HepG2 (cell line): ENCODE data around the gene CREG2. TPM values are rescaled to one million over a fixed set of nuclear protein-coding genes. Genes with fewer than 3 reads are reported as not detected.

Experiments used
- ATF7-NPFF ChIP-seq: sonication (generic); formaldehyde crosslinking; IDR thresholded peaks from 2 replicates; pipeline ENCODE4 v1.8.1; 2023; ENCODE audit warnings: mild to moderate bottlenecking, low read depth, missing genetic modification reagents, moderate library complexity
- EED ChIP-seq: sonication (generic); formaldehyde crosslinking; IDR thresholded peaks from 2 replicates; pipeline ENCODE4 v1.5.0; 2020; ENCODE audit warnings: mild to moderate bottlenecking, missing genetic modification reagents
- FOXJ3 ChIP-seq: sonication (generic); formaldehyde crosslinking; IDR thresholded peaks from 2 replicates; pipeline ENCODE4 v1.4.0; 2020; ENCODE audit warnings: missing genetic modification reagents, mild to moderate bottlenecking, borderline replicate concordance
- FOXP1 ChIP-seq, 2 experiments: fragments of 450-650 bp in 1 of 2; IDR thresholded peaks; 2 replicates each; pipeline ENCODE4 v1.6.1; 2017 to 2018; ENCODE audit warnings: antibody characterized with exemption in 1 of 2
- GATA4 ChIP-seq: sonication (generic); IDR thresholded peaks from 2 replicates; pipeline ENCODE4 v1.6.1; 2016; ENCODE audit warnings: antibody characterized with exemption, low read depth, borderline replicate concordance
- HDAC1 ChIP-seq: sonication (generic); formaldehyde crosslinking; IDR thresholded peaks from 2 replicates; pipeline ENCODE4 v1.5.1; 2020; ENCODE audit warnings: mild to moderate bottlenecking, missing genetic modification reagents
- HHEX ChIP-seq: IDR thresholded peaks from 2 replicates; pipeline ENCODE4 v1.6.1; 2016; ENCODE audit warnings: control low read depth
- HOXA9 ChIP-seq: sonication (generic); formaldehyde crosslinking; IDR thresholded peaks from 2 replicates; pipeline ENCODE4 v1.8.1; 2022; ENCODE audit warnings: missing genetic modification reagents, mild to moderate bottlenecking, moderate library complexity, borderline replicate concordance
- KAT8 ChIP-seq: IDR thresholded peaks from 2 replicates; pipeline ENCODE4 v1.6.1; 2016; ENCODE audit warnings: missing genetic modification reagents, missing compliant biosample characterization
- KLF9 ChIP-seq: IDR thresholded peaks from 2 replicates; pipeline ENCODE4 v1.6.1; 2016; ENCODE audit warnings: low read depth
- MTERF4 ChIP-seq: sonication (generic); formaldehyde crosslinking; IDR thresholded peaks from 2 replicates; pipeline ENCODE4 v1.8.0; 2023; ENCODE audit warnings: mild to moderate bottlenecking, missing genetic modification reagents
- REPIN1 ChIP-seq: sonication (generic); formaldehyde crosslinking; IDR thresholded peaks from 2 replicates; pipeline ENCODE4 v1.8.0; 2022; ENCODE audit warnings: missing genetic modification reagents, low read depth, mild to moderate bottlenecking, borderline replicate concordance
- SRY ChIP-seq: sonication (generic); formaldehyde crosslinking; IDR thresholded peaks from 2 replicates; pipeline ENCODE4 v1.8.0; 2022; ENCODE audit warnings: mild to moderate bottlenecking, missing genetic modification reagents
- ZBTB14 ChIP-seq: sonication (generic); formaldehyde crosslinking; IDR thresholded peaks from 2 replicates; pipeline ENCODE4 v1.4.0; 2020; ENCODE audit warnings: missing genetic modification reagents
- ZFP1 ChIP-seq: IDR thresholded peaks from 2 replicates; pipeline ENCODE4 v1.6.1; 2016
- ZFP36 ChIP-seq: fragments of 150-350 bp; IDR thresholded peaks from 2 replicates; pipeline ENCODE4 v1.6.1; 2018; ENCODE audit warnings: borderline replicate concordance, low read length, low read depth; ENCODE audit not compliant: partially characterized antibody
- ZFP37 ChIP-seq: sonication (generic); formaldehyde crosslinking; IDR thresholded peaks from 2 replicates; pipeline ENCODE4 v1.4.0; 2020; ENCODE audit warnings: missing genetic modification reagents, borderline replicate concordance
- ZFP90 ChIP-seq: sonication (generic); formaldehyde crosslinking; IDR thresholded peaks from 2 replicates; pipeline ENCODE4 v1.8.0; 2022; ENCODE audit warnings: missing genetic modification reagents, mild to moderate bottlenecking, inconsistent platforms, borderline replicate concordance
- ZKSCAN1 ChIP-seq: fragments of 150-350 bp; IDR thresholded peaks from 2 replicates; pipeline ENCODE4 v1.6.1; 2014; ENCODE audit warnings: low read length
- ZNF20 ChIP-seq: sonication (generic); formaldehyde crosslinking; IDR thresholded peaks from 2 replicates; pipeline ENCODE4 v1.4.0; 2020; ENCODE audit warnings: mild to moderate bottlenecking, moderate library complexity, missing genetic modification reagents
- ZNF234 ChIP-seq: sonication (generic); formaldehyde crosslinking; conservative IDR thresholded peaks from 2 replicates; pipeline ENCODE4 v1.5.1; 2020; ENCODE audit warnings: mild to moderate bottlenecking, missing genetic modification reagents
- ZNF251 ChIP-seq: sonication (generic); formaldehyde crosslinking; IDR thresholded peaks from 2 replicates; pipeline ENCODE4 v1.9.0; 2021; ENCODE audit warnings: mild to moderate bottlenecking, missing genetic modification reagents
- ZNF253 ChIP-seq: sonication (generic); formaldehyde crosslinking; IDR thresholded peaks from 2 replicates; pipeline ENCODE4 v1.8.0; 2022; ENCODE audit warnings: mild to moderate bottlenecking, missing genetic modification reagents, borderline replicate concordance
- ZNF280B ChIP-seq: sonication (generic); formaldehyde crosslinking; IDR thresholded peaks from 2 replicates; pipeline ENCODE4 v1.5.0; 2020; ENCODE audit warnings: missing genetic modification reagents, mild to moderate bottlenecking, borderline replicate concordance
- ZNF282 ChIP-seq: fragments of 450-650 bp; IDR thresholded peaks from 2 replicates; pipeline ENCODE4 v1.6.1; 2018; ENCODE audit not compliant: partially characterized antibody
- ZNF496 ChIP-seq: sonication (generic); formaldehyde crosslinking; IDR thresholded peaks from 2 replicates; pipeline ENCODE4 v1.8.1; 2023; ENCODE audit warnings: mild to moderate bottlenecking, moderate library complexity, missing genetic modification reagents; ENCODE audit not compliant: insufficient replicate concordance
- ZNF564 ChIP-seq: sonication (generic); formaldehyde crosslinking; IDR thresholded peaks from 2 replicates; pipeline ENCODE4 v1.8.1; 2023; ENCODE audit warnings: mild to moderate bottlenecking, missing genetic modification reagents
- ZNF607 ChIP-seq: sonication (generic); formaldehyde crosslinking; IDR thresholded peaks from 2 replicates; pipeline ENCODE4 v1.5.1; 2020; ENCODE audit warnings: missing genetic modification reagents, mild to moderate bottlenecking, borderline replicate concordance
- ZSCAN29 ChIP-seq: sonication (generic); formaldehyde crosslinking; conservative IDR thresholded peaks from 2 replicates; pipeline ENCODE4 v1.4.0; 2020; ENCODE audit warnings: mild to moderate bottlenecking, missing genetic modification reagents
- polyA plus RNA-seq, 8 experiments: library from polyadenylated mRNA; depleted of rRNA in 3 of 8; stranded (reverse) in 7 of 8; unstranded in 1 of 8; fragments of >200 nt; fragmentation: Illumina TruSeq in 4 of 8; extraction: Trizol in 4 of 8; gene quantifications; 2 replicates each; pipeline versions ENCODE4 v1.2.1 to v1.2.3, GENCODE V29; 2011 to 2016; ENCODE audit warnings: low read depth in 4 of 8, missing spikeins in 1 of 8, mixed read lengths in 1 of 8; ENCODE audit not compliant: insufficient read depth in 1 of 8
- total RNA-seq, 5 experiments: library from RNA; depleted of rRNA; stranded (reverse); fragments of >200 nt; fragmentation: Illumina TruSeq; extraction: Trizol; gene quantifications; 2 replicates each; pipeline ENCODE4 v1.2.3, GENCODE V29; 2016; ENCODE audit warnings: low read depth in 1 of 5

The CREG2 gene
- total and polyA plus RNA-seq, 2 of the 13 experiments (the other 11 are each of a cell fraction or from before 2014, with no cell fraction given), result 0.18 to 0.26 TPM

GRCh38 chr2:101310834-101311695 is 76.2 kb downstream of the CREG2 start (continued):
- TF ChIP-seq ZBTB14 (CRISPR knock-in tag) (no peak), SRY (CRISPR knock-in tag) (no peak), ZNF251 (CRISPR knock-in tag) (no peak), EED (CRISPR knock-in tag) (no peak), ZNF607 (CRISPR knock-in tag) (no peak), ZNF282 (no peak), ZNF20 (CRISPR knock-in tag) (no peak), ZNF280B (CRISPR knock-in tag) (no peak), ATF7-NPFF (CRISPR knock-in tag) (no peak), FOXJ3 (CRISPR knock-in tag) (0 out of 2 replicates have a peak, but pooled peaks have one; percentile 41), HHEX (CRISPR knock-in tag) (no peak), HDAC1 (CRISPR knock-in tag) (no peak), ZNF253 (no peak), REPIN1 (CRISPR knock-in tag) (no peak), ZNF234 (CRISPR knock-in tag) (no peak), ZFP90 (0 out of 2 replicates have a peak, but pooled peaks have one; percentile 59), ZFP37 (CRISPR knock-in tag) (no peak), ZFP36 (no peak), KAT8 (CRISPR knock-in tag) (peak; percentile 15; the same call in 1 of the 2 replicates), ZNF564 (CRISPR knock-in tag) (no peak), GATA4 (no peak), MTERF4 (CRISPR knock-in tag) (no peak), ZFP1 (no peak), FOXP1 (IDR thresholded peaks at IDR 0.05) (no peak), FOXP1 (CRISPR knock-in tag; IDR thresholded peaks at IDR 0.05) (no peak), HOXA9 (no peak), ZNF496 (CRISPR knock-in tag) (no peak), ZKSCAN1 (no peak), KLF9 (CRISPR knock-in tag) (no peak), ZSCAN29 (CRISPR knock-in tag) (no peak)
